ENCODE results near the gene CCL17.

The CCL17 gene

DNA sequence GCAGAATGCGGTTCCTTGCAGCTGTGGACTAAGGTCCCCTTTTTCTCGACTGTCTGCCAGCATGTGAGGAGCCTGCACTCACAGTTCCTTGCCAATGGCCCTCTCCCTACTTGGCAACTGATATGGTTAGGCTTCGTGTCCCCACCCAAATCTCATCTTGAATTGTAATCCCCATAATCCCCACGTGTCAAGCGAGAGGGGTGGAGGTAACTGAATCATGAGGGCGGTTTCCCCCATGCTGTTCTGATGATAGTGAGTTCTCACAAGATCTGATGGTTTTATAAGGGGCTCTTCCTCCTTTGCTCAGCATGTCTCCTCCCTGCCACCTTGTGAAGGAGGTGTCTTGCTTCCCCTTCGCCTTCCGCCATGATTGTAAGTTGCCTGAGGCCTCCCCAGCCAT is 22.7 kb downstream of the CCL17 start:
- no peak for DNase-seq (ENCODE audit: low read depth)
- TF ChIP-seq, protein P1, sequence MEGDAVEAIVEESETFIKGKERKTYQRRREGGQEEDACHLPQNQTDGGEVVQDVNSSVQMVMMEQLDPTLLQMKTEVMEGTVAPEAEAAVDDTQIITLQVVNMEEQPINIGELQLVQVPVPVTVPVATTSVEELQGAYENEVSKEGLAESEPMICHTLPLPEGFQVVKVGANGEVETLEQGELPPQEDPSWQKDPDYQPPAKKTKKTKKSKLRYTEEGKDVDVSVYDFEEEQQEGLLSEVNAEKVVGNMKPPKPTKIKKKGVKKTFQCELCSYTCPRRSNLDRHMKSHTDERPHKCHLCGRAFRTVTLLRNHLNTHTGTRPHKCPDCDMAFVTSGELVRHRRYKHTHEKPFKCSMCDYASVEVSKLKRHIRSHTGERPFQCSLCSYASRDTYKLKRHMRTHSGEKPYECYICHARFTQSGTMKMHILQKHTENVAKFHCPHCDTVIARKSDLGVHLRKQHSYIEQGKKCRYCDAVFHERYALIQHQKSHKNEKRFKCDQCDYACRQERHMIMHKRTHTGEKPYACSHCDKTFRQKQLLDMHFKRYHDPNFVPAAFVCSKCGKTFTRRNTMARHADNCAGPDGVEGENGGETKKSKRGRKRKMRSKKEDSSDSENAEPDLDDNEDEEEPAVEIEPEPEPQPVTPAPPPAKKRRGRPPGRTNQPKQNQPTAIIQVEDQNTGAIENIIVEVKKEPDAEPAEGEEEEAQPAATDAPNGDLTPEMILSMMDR (IDR thresholded peaks at IDR 0.05; ENCODE audit: low read depth, low read length) = no peak
- TF ChIP-seq, protein P2, sequence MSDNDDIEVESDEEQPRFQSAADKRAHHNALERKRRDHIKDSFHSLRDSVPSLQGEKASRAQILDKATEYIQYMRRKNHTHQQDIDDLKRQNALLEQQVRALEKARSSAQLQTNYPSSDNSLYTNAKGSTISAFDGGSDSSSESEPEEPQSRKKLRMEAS (IDR thresholded peaks at IDR 0.05; ENCODE audit: low read depth, low read length) = no peak
- TF ChIP-seq MYC (IDR thresholded peaks at IDR 0.05; ENCODE audit: low read depth, low read length) (no peak), POLR2A (IDR thresholded peaks at IDR 0.05; ENCODE audit: extremely low read depth, insufficient read length) (no peak)

DNA sequence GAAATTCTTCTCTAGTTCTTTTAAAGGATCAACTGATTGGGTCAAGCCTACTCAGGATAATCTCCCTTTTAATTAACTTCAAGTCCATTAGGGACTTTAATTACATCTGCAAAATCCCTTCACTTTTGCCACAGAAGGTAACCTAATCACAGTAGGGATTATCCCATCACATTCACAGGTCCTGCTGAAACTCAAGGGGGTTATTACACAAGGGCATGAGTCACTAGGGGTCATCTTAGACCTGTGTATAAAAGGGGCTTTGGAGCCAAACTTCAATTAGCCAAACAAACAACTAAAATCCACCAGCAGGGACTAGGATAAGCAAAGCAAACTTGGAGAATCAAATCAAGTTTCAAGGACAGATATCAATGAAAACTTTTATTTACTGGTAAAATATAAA is 23.3 kb downstream of the CCL17 start:
- H3K4me3 ChIP-seq (ENCODE audit: low read depth, low read length) = no peak overlapping the region
- no peak for DNase-seq (ENCODE audit: low read depth)
- TF ChIP-seq, protein P2 (IDR thresholded peaks at IDR 0.05; ENCODE audit: low read depth, low read length) = no peak
- TF ChIP-seq, protein P1 (IDR thresholded peaks at IDR 0.05; ENCODE audit: low read depth, low read length) = no peak
- TF ChIP-seq MYC (IDR thresholded peaks at IDR 0.05; ENCODE audit: low read depth, low read length) (no peak), POLR2A (IDR thresholded peaks at IDR 0.05; ENCODE audit: extremely low read depth, insufficient read length) (no peak)

More for the DNA sequence above, 22.7 kb downstream of the CCL17 start:
- H3K4me3 ChIP-seq (ENCODE audit: low read depth, low read length) = no peak overlapping the region

DNA sequence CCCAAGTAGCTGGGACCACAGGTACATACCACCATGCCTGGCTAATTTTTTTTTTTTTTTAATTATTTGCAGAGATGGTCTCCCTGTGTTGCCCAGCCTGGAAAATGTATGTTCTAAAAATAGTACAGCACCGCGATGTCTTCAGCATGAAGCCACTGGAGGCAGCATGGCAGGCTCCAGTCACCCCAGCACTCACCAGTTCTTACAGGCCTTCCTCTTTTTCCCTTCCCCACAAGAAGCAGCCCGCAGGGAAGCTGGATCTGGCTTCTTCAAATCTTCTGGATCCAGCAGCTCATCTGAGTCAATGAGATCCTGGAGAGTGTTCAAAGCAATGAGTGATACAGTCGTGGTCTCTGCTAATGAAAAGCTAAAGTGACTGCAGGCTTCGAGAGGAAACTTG is 26.4 kb downstream of the CCL17 start:
- H3K4me3 ChIP-seq (ENCODE audit: low read depth, low read length) = no peak overlapping the region
- no peak for DNase-seq (ENCODE audit: low read depth)
- TF ChIP-seq, protein P1 (IDR thresholded peaks at IDR 0.05; ENCODE audit: low read depth, low read length) = no peak
- TF ChIP-seq, protein P2 (IDR thresholded peaks at IDR 0.05; ENCODE audit: low read depth, low read length) = no peak
- TF ChIP-seq POLR2A (IDR thresholded peaks at IDR 0.05; ENCODE audit: extremely low read depth, insufficient read length) = no peak
- TF ChIP-seq MYC (IDR thresholded peaks at IDR 0.05; ENCODE audit: low read depth, low read length) = no peak

GRCh38 chr16:57432505-57432904 is 27.9 kb downstream of the CCL17 start:
- no peak for DNase-seq (ENCODE audit: low read depth)
- no peak for TF ChIP-seq POLR2A (IDR thresholded peaks at IDR 0.05; ENCODE audit: extremely low read depth, insufficient read length)
- TF ChIP-seq, protein P1 (IDR thresholded peaks at IDR 0.05; ENCODE audit: low read depth, low read length) = no peak
- no peak for TF ChIP-seq MYC (IDR thresholded peaks at IDR 0.05; ENCODE audit: low read depth, low read length)
- TF ChIP-seq, protein P2 (IDR thresholded peaks at IDR 0.05; ENCODE audit: low read depth, low read length) = no peak
- no peak overlapping the region for H3K4me3 ChIP-seq (ENCODE audit: low read depth, low read length)

DNA sequence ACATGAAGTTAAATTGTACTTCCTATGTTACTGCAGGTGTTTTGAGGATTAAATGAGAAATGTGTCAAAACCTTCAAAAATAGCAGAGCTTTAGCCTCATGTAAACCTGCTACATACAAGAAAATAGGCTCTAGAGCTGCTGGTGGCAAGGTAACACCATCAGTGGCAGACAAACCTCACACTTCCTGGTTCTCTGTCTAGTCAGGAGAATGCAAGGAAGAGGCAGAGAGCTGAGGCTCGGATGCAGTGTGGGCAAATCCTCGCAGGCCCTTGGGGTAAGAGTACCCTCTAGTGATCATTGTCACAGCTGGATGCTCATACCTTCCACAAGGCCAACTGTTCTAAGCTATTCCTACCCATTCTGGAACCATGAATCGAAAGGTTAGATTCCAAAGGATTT is 28.4 kb downstream of the CCL17 start:
- no peak overlapping the region for H3K4me3 ChIP-seq (ENCODE audit: low read depth, low read length)
- TF ChIP-seq, protein P2 (IDR thresholded peaks at IDR 0.05; ENCODE audit: low read depth, low read length) = no peak
- no peak for TF ChIP-seq MYC (IDR thresholded peaks at IDR 0.05; ENCODE audit: low read depth, low read length)
- TF ChIP-seq, protein P1 (IDR thresholded peaks at IDR 0.05; ENCODE audit: low read depth, low read length) = no peak
- TF ChIP-seq POLR2A (IDR thresholded peaks at IDR 0.05; ENCODE audit: extremely low read depth, insufficient read length) = no peak
- no peak for DNase-seq (ENCODE audit: low read depth)

Measured in NB4 (cell line).